Measurements from ENCODE around the gene MAMDC2. TPM values are rescaled to one million over a fixed set of nuclear protein-coding genes. Genes with fewer than 3 reads are reported as not detected.
A peak's percentile ranks its signal among the peaks of the same experiment; 100 is the strongest.
"Not testable (repeated sequence)": the region's sequence is repeated elsewhere in the genome, so short reads cannot be mapped to it uniquely, and the experiment has no call there.

Gene MAMDC2
- polyA plus RNA-seq, 12 donors: 6.4 to 17.6 (median 9.0) TPM; not detected in 1

DNA sequence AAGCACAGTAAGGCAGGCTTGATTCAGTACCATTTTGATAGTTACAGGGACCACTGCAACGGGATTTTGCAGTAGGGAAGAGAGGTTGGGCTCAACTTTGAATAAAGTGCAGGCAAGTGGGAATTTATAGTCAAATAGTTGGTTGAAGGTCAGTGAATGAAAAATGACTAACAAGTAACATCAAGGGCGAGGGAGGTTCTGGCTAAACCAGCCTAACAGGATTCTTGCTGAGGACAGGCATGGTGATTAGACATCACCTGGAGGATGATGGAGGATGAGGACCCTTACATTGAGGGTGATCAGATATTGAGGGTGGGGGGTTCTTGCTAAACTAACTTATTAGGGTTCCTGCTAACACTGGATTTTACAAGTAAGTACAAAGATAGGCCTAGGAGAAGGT lies 149.1 kb downstream of the MAMDC2 start:
- no peak for DNase-seq

DNA sequence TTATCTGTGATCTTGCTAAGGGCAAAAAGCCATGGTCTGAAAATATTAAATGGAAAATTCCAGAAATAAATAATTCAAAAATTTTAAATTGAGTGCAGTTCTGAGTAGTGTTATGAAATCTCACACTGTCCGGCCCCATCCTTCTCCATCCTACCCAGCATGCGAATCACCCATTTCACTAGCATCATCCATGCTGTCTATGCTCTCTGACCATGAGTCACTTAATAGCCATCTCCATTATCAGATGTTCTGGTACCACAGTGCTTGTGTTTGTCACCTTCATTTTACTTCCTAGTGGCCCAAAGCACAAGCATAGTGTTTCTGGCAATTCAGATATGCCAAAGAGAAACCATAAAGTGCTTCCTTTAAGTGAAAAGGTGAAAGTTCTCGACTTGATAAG lies 151.8 kb downstream of the MAMDC2 start:
- no peak for DNase-seq

DNA sequence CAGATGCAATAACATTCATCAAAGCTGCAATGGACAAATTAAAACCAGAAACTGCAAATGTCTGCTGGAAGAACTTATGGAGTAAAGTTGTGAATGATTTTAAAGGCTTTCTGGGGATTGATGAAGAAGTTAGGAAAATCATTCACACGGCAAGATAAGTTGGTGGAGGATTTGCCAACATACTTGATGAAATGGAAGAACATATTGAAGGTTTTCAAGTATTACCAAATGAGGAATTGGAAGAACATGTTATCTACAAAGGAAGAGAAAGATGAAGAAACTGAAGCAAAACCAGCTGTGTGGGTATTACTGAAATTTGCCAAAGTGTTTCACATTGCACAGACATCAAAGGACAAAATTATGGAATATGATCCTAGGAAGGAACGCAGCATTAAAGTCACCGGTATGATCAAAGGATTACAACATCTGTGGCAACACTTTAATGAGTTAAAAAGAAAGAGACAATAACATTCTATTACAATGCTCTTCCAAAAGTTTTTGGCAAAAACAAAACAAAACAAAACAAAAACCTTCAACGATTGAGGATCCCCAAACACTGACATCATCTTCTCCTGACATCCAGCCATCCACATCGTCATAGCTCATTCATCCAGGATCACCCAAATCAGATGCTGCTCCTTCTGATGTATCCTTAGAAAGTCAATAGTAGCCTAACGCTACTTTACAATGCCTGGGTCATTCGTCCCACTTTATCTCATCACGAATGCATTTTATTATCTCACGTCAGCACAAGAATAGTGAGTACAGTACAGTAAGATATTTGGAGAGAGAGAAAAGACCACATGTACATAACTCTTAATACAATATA lies 153.8 kb downstream of the MAMDC2 start:
- peak; percentile 49 for DNase-seq

DNA sequence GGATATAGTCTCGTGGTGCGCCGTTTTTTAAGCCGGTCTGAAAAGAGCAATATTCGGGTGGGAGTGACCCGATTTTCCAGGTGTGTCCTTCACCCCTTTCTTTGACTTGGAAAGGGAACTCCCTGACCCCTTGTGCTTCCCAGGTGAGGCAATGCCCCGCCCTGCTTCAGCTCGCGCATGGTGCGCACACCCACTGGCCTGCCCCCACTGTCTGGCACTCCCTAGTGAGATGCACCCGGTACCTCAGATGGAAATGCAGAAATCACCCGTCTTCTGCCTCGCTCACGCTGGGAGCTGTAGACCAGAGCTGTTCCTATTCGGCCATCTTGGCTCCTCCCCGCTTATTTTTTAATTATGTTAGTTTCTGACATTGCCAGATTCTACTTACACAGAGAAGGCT lies 161.1 kb downstream of the MAMDC2 start:
- DNase-seq: not testable (repeated sequence)

- DNase-seq: no peak
Measured at GRCh38 chr9:70205366-70206020, 161.8 kb downstream of the MAMDC2 start.

DNA sequence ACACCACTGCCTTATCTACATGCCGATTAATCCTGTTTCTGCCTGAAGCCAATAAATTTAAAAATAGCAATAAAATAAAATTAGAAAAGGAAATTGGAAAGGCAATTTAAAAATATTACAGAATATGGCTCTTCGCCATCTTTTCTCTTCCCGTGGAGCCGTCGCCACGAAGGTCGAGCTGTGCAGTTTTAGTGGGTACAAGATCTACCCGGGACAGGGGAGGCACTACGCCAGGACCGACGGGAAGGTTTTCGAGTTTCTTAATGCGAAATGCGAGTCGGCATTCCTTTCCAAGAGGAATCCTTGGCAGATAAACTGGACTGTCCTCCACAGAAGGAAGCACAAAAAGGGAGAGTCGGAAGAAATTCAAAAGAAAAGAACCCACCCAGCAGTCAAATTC lies 173.4 kb downstream of the MAMDC2 start:
- DNase-seq: no peak

DNA sequence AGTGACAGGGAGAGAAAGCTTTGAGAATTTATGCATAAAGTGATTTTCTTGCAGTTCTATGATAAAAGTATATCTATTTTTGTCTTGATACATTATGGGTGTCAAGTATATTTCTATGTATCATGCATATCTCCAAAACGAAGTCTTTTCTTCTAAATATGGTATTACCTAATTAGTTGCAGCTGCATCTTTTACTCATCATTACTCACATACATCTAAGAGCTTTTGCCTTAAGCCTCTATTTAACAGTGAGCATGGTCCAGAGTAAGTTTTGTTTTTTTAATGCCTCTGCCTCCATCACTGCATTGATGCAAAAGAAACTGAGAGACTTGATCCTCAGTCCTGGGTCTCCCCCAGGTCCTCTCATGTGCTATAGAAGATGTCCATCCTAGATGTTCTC lies 175.1 kb downstream of the MAMDC2 start:
- DNase-seq: no peak

- no peak for DNase-seq
Measured at GRCh38 chr9:70220216-70220615, 176.6 kb downstream of the MAMDC2 start.

- DNase-seq: no peak
Measured at GRCh38 chr9:70222354-70222753, 178.7 kb downstream of the MAMDC2 start.

DNA sequence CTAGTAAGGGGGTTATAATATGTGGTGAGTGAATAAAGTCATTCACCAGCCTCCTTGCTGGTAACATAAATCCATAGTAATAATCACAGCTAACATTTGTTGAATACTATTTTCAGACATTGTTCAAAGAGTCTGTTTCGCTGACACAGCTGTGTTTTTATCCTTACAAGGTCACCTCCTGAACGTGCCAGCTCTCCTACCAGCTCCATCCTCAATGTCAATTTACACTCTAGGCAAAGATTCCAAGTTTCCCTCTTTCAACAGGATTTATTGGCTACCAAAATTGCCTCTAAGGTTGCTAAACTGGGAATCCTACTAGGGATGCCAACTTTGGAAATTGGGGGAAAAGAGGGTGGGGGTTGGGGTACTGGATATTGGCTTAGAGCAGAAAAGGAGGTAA lies 184.5 kb downstream of the MAMDC2 start:
- DNase-seq: no peak

- no peak for DNase-seq
Measured at GRCh38 chr9:70228611-70229010, 185.0 kb downstream of the MAMDC2 start.

DNA sequence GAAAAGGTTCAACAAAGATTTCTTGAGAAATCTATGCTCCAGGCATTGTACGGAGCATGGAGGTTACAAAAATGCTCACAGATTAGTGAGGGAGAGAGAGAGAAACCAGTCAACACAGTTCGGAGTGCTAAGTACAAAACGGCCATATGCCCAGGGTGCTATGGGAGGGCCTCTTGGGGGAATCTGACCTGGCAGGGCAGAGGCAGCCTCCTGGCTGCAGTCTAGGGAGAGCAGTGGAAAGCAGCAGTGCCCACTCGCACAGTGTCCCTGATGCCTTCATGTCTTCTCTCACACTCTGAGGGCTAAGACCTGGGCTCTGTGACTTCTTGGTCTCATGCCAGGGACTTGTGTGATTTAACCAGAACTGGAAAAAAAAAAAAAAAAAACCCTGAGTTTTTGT lies 185.4 kb downstream of the MAMDC2 start:
- DNase-seq: no peak

DNA sequence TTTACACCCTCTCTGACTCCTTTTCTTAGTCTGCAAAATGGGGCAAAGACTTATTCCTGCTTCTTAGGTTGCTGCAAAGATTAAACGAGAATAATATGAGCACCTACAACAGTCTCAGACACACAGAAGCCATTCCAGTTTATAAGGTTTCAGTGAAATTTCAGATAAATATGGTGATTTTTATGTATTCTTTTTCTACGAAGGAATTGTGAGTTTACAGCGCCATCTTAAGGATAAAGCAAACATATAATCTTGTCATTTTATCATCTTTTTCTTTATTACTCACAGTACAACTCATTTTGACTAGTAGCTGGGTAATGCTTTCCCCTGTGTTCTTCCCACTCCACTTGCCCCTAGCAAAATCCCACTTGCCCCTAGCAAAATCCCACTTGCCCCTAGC lies 185.9 kb downstream of the MAMDC2 start:
- no peak for DNase-seq

DNA sequence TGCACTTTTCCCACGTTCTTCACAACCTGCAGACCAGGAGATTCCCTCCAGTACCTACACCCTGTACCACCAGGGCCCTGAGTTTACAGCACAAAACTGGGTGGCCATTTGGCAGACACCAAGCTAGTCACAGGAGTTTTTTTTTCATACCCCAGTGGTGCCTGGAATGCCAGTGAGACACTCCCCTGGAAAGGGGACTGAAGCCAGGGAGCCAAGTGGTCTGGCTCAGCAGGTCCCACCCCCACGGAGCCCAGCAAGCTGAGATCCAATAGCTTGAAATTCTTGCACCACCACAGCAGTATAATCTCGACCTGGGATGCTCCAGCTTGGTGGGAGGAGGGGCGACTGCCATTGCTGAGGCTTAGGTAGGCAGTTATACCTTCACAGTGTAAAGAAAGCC lies 188.8 kb downstream of the MAMDC2 start:
- DNase-seq: no peak

DNA sequence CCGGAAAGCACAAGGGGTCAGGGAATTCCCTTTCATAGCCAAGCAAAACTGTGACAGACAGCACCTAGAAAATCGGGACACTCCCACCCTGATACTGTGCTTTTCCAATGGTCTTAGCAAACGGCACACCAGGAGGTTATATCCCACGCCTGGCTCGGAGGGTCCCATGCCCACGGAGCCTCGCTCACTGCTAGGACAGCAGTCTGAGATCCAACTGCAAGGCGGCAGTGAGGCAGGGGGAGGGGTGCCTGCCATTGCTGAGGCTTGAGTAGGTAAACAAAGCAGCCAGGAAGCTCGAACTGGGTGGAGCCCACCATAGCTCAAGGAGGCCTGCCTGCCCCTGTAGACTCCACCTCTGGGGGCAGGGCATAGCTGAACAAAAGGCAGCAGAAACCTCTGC lies 190.6 kb downstream of the MAMDC2 start:
- not testable (repeated sequence) for DNase-seq

DNA sequence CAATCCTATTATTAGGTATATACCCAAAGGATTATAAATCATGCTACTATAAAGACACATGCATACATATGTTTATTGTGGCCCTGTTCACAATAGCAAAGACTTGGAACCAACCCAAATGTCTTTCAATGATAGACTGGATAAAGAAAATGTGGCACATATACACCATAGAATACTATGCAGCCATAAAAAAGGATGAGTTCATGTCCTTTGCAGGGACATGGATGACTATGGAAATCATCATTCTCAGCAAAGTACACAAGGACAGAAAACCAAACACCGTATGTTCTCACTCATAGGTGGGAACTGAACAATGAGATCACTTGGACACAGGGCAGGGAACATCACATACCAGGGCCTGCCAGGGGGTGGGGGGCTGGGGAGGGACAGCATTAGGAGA lies 202.3 kb downstream of the MAMDC2 start:
- DNase-seq: not testable (repeated sequence)

DNA sequence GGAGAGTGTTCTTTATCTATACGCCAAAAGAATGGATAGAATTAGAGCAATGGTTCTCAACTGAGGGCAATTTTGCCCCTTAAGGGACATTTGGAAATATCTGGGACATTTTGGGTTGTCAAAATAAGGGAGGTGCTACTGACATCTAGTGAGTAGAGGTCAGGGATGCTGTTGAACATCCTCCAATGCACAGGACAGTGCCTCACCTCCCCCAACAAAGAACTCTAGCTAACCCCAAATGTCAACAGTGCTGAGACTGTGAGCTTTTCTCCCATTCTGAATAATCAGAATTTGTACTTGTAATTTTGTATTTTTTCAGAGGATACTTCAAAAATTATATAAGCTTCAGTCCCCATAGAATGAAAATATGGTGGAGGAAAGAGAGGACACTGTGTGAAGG lies 206.6 kb downstream of the MAMDC2 start:
- no peak for DNase-seq

GRCh38 chr9:70255486-70255885 lies 211.8 kb downstream of the MAMDC2 start:
- peak; percentile 33 for DNase-seq

- peak; percentile 48 for DNase-seq
Measured at GRCh38 chr9:70256123-70256551, 212.5 kb downstream of the MAMDC2 start.

DNA sequence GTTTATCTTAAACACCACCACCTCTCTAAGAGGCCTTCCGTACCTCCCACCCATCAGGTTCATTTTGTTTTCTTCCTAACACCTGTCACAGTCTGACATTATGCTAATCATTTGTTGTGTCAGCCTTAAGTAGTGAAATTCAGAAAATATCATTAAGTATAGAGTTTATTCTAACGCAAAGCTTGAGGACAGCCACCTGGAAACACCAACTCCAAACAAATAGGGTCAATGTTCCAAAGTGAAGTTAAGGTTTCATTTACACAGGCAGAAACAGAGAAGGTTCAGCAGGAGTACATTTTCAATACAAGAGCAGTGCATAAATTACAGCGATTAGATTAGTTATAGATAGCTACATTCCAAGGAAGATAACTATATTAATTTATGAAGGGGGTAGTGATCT lies 213.9 kb downstream of the MAMDC2 start:
- no peak for DNase-seq

GRCh38 chr9:70257991-70258691 lies 214.5 kb downstream of the MAMDC2 start:
- DNase-seq: peak; percentile 71

DNA sequence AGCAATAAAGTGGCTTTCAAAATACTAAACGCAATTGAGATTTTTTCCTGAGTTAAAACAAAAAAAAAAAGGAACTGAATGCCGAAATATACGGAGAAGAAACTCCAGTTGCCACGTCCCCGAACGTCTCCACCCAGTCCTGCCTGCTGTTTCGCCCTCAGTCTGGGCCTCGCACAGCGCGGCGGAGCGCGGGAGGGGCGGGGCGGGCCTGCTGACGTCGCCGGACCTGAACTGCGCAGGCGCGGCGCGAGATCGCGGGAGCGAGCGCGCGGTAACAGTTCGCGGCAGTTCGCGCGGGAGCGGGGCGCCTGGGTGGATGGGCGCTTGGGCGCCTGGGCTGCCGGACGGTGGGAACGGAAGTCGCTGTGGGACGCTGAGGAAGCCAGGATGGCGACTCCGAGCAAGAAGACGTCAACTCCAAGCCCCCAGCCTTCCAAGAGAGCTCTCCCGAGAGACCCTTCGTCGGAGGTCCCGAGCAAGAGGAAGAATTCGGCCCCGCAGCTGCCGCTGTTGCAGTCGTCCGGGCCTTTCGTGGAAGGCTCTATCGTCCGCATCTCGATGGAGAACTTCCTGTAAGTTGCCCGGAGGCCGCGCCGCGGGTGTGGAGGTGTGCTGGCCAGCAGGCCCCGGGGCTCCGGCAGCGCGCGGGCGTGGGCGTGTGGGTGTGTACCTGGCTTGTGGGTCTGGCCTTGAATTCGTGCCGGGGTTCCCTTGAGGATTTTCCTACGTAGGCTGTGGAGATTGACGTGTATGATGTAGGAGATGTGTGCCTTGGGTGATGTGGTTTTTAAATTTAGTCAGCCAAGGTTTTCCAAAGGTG lies 215.3 kb downstream of the MAMDC2 start, which contains the start of gene SMC5:
Gene SMC5 (plus strand): TSS at position 287 of the 820 bp plus-strand sequence. CDS start 101 bp downstream, at position 388.
- peak; percentile 95 for DNase-seq
